MM.1S (cell line): ENCODE results near the gene STARD8.
"Not testable (repeated sequence)": the region's sequence is repeated elsewhere in the genome, so short reads cannot be mapped to it uniquely, and the experiment has no call there.

Experiments used
- DNase-seq: peaks from one replicate; pipeline ENCODE4 v3.0.0-alpha.2; 2015
- H2AFZ ChIP-seq: fragments of 300-600 bp; sonication (generic); 2 replicates; pipeline ENCODE4 v1.6.0; 2016; ENCODE audit warnings: antibody characterized with exemption, low read length
- H3F3A ChIP-seq: fragments of 300-600 bp; sonication (generic); 2 replicates; pipeline ENCODE4 v1.6.1; 2016; ENCODE audit warnings: mild to moderate bottlenecking, antibody characterized with exemption, low read length, moderate library complexity, mixed read lengths; ENCODE audit not compliant: insufficient read depth
- H3K27ac ChIP-seq: fragments of 300-600 bp; sonication (generic); 2 replicates; pipeline ENCODE4 v1.5.1; 2016; ENCODE audit warnings: mild to moderate bottlenecking, low read length
- H3K27me3 ChIP-seq: fragments of 300-600 bp; sonication (generic); replicated peaks from 2 replicates; pipeline ENCODE4 v1.6.0; 2016; ENCODE audit warnings: low read length; ENCODE audit not compliant: insufficient read depth
- H3K36me3 ChIP-seq: fragments of 300-600 bp; sonication (generic); replicated peaks from 2 replicates; pipeline ENCODE4 v1.6.1; 2016; ENCODE audit warnings: mild to moderate bottlenecking, low read length, mixed read lengths; ENCODE audit not compliant: insufficient read depth
- H3K4me1 ChIP-seq: fragments of 300-600 bp; sonication (generic); 2 replicates; pipeline ENCODE4 v1.6.1; 2016; ENCODE audit warnings: low read length, mixed read lengths
- H3K4me2 ChIP-seq: fragments of 300-600 bp; sonication (generic); 2 replicates; pipeline ENCODE4 v1.6.0; 2016; ENCODE audit warnings: low read depth, low read length
- H3K4me3 ChIP-seq: fragments of 300-600 bp; sonication (generic); 2 replicates; pipeline ENCODE4 v1.5.1; 2016; ENCODE audit warnings: low read length, mixed read lengths
- H3K79me2 ChIP-seq: fragments of 300-600 bp; sonication (generic); 2 replicates; pipeline ENCODE4 v1.6.1; 2016; ENCODE audit warnings: mixed run types, low read length, mixed read lengths
- H3K9ac ChIP-seq: fragments of 300-600 bp; sonication (generic); 2 replicates; pipeline ENCODE4 v1.6.1; 2016; ENCODE audit warnings: low read length, mixed read lengths
- H3K9me2 ChIP-seq: fragments of 300-600 bp; sonication (generic); replicated peaks from 2 replicates; pipeline ENCODE4 v1.6.1; 2016; ENCODE audit warnings: mild to moderate bottlenecking, low read length, mixed read lengths; ENCODE audit not compliant: insufficient read depth
- H3K9me3 ChIP-seq: fragments of 300-600 bp; sonication (generic); replicated peaks from 2 replicates; pipeline ENCODE4 v1.6.1; 2016; ENCODE audit warnings: mild to moderate bottlenecking, low read length, mixed read lengths; ENCODE audit not compliant: insufficient read depth
- H4K20me1 ChIP-seq: fragments of 300-600 bp; sonication (generic); 2 replicates; pipeline ENCODE4 v1.6.1; 2016; ENCODE audit warnings: mild to moderate bottlenecking, low read length, moderate library complexity, mixed read lengths; ENCODE audit not compliant: insufficient read depth
- EZH2 ChIP-seq: fragments of 300-600 bp; sonication (generic); optimal IDR thresholded peaks from 2 replicates; pipeline ENCODE3; 2017; ENCODE audit warnings: low read depth, mild to moderate bottlenecking, antibody characterized with exemption, low read length, mixed read lengths
- EZH2phosphoT487 ChIP-seq: fragments of 300-600 bp; sonication (generic); IDR thresholded peaks from 2 replicates; pipeline ENCODE4 v1.6.1; 2018; ENCODE audit warnings: antibody characterized with exemption, low read length
- TF ChIP-seq, protein P1 (sequence below): fragments of 300-600 bp; sonication (generic); IDR thresholded peaks from 2 replicates; pipeline ENCODE4 v1.5.1; 2016; ENCODE audit warnings: antibody characterized with exemption, low read length, mixed read lengths

Gene STARD8

DNA sequence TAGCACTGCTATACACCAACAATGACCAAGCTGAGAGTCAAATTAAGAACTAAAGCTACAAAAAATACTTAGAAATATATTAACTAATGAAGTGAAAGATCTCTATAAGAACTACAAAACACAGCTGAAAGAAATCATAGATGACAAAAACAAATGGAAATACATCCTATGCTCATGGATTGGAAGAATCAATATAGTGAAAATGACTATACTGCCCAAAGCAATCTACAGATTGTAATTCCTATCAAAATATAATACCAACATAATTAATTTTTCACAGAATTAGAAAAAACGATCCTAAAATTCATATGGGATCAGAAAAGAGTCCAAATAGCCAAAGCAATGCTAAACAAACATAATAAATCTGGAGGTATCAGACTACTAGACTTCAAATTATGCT is 87.8 kb downstream of the STARD8 start:
- TF ChIP-seq, protein P1, sequence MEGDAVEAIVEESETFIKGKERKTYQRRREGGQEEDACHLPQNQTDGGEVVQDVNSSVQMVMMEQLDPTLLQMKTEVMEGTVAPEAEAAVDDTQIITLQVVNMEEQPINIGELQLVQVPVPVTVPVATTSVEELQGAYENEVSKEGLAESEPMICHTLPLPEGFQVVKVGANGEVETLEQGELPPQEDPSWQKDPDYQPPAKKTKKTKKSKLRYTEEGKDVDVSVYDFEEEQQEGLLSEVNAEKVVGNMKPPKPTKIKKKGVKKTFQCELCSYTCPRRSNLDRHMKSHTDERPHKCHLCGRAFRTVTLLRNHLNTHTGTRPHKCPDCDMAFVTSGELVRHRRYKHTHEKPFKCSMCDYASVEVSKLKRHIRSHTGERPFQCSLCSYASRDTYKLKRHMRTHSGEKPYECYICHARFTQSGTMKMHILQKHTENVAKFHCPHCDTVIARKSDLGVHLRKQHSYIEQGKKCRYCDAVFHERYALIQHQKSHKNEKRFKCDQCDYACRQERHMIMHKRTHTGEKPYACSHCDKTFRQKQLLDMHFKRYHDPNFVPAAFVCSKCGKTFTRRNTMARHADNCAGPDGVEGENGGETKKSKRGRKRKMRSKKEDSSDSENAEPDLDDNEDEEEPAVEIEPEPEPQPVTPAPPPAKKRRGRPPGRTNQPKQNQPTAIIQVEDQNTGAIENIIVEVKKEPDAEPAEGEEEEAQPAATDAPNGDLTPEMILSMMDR: no peak
- TF ChIP-seq EZH2phosphoT487 (no peak), EZH2 (no peak)
- H3K9me2 ChIP-seq: no peaks in the 10 kb centered on the region
- H3K27me3 ChIP-seq: no peaks in the 10 kb centered on the region
- H3K9ac ChIP-seq: no peak overlapping the region
- H3F3A ChIP-seq: no peaks in the 10 kb centered on the region
- DNase-seq: no peak
- H3K4me3 ChIP-seq: no peak overlapping the region
- H3K9me3 ChIP-seq: no peaks in the 10 kb centered on the region
- no peaks in the 10 kb centered on the region for H4K20me1 ChIP-seq
- no peaks in the 10 kb centered on the region for H3K4me1 ChIP-seq
- no peaks in the 10 kb centered on the region for H3K79me2 ChIP-seq
- H3K36me3 ChIP-seq: no peaks in the 10 kb centered on the region
- no peak overlapping the region for H3K27ac ChIP-seq
- H3K4me2 ChIP-seq: no peak overlapping the region
- H2AFZ ChIP-seq: no peak overlapping the region

DNA sequence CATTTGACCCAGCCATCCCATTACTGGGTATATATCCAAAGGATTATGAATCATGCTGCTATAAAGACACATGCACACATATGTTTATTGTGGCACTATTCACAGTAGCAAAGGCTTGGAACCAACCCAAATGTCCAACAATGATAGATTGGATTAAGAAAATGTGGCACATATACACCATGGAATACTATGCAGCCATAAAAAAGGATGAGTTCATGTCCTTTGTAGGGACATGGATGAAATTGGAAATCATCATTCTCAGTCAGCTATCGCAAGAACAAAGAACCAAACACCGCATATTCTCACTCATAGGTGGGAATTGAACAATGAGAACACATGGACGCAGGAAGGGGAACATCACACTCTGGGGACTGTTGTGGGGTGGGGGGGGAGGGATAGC is 94.4 kb downstream of the STARD8 start:
- not testable (repeated sequence) for DNase-seq, H3K27ac ChIP-seq, H3K4me3 ChIP-seq, H3K27me3 ChIP-seq, H3K36me3 ChIP-seq, H2AFZ ChIP-seq, H3F3A ChIP-seq, H3K9ac ChIP-seq, H3K4me1 ChIP-seq, H3K4me2 ChIP-seq, H3K79me2 ChIP-seq, H3K9me3 ChIP-seq, H3K9me2 ChIP-seq, H4K20me1 ChIP-seq

- Histone ChIP-seq H3K4me1 (no peaks in the 10 kb centered on the region), H3K4me2 (no peak overlapping the region), H3K9me3 (no peaks in the 10 kb centered on the region), H3K27me3 (no peaks in the 10 kb centered on the region), H3K27ac (no peak overlapping the region), H3K36me3 (no peaks in the 10 kb centered on the region), H3F3A (no peaks in the 10 kb centered on the region), H4K20me1 (no peaks in the 10 kb centered on the region), H3K9ac (no peak overlapping the region), H3K4me3 (no peak overlapping the region), H3K79me2 (no peaks in the 10 kb centered on the region), H3K9me2 (no peaks in the 10 kb centered on the region), H2AFZ (no peak overlapping the region)
- no peak for DNase-seq
- TF ChIP-seq, protein P1: no peak
- TF ChIP-seq EZH2 (no peak), EZH2phosphoT487 (no peak)
Measured at GRCh38 chrX:68743754-68744153, 96.3 kb downstream of the STARD8 start.

DNA sequence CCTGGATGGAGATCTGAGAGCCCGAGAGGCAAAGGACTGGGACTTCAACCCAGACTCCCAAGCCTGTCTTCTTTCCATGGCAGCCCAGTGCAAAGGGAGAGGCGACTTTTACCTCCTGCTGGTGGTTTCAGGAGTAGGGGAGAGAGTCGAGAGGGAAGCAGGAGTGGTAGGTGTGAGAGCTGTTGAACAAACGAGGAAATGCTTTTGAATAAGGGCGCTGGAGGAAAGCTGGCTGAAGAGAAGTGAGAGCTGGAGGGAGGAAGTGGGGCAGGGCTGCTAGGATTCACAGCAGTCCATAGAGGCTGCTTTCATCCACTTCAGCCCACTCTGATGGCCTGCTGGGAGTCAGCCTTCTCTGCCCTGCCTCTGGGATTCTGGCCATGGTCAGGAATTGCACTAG is 99.5 kb downstream of the STARD8 start:
- Histone ChIP-seq H3K9me2 (no peaks in the 10 kb centered on the region), H3K27ac (no peak overlapping the region), H3K36me3 (no peaks in the 10 kb centered on the region), H3K4me3 (no peak overlapping the region), H4K20me1 (no peaks in the 10 kb centered on the region), H3K4me1 (no peaks in the 10 kb centered on the region), H3K9ac (no peak overlapping the region), H3K27me3 (no peaks in the 10 kb centered on the region), H3K4me2 (no peak overlapping the region), H3K79me2 (no peaks in the 10 kb centered on the region), H3F3A (no peaks in the 10 kb centered on the region), H3K9me3 (no peaks in the 10 kb centered on the region), H2AFZ (no peak overlapping the region)
- DNase-seq: no peak
- TF ChIP-seq, protein P1: no peak
- TF ChIP-seq EZH2: no peak
- no peak for TF ChIP-seq EZH2phosphoT487
